ENCODE data around the gene KCNS3.

- TF ChIP-seq NFRKB (IDR thresholded peaks at IDR 0.05) (no peak), SUZ12 (IDR thresholded peaks at IDR 0.05) (no peak), BHLHE40 (IDR thresholded peaks at IDR 0.05; ENCODE audit: borderline replicate concordance) (no peak), SP1 (IDR thresholded peaks at IDR 0.05) (no peak), FOXM1 (IDR thresholded peaks at IDR 0.05; ENCODE audit: borderline replicate concordance) (no peak), LEF1 (IDR thresholded peaks at IDR 0.05; ENCODE audit: borderline replicate concordance) (no peak), FOXK2 (IDR thresholded peaks at IDR 0.05) (no peak), PKNOX1 (IDR thresholded peaks at IDR 0.05) (no peak)
Measured at GRCh38 chr2:17869128-17869527, 9.3 kb upstream of the KCNS3 start.

Measured in HEK293T (cell line).